Spleen (tissue), 11 donors: ENCODE measurements around the gene P3H2. TPM values are rescaled to one million over a fixed set of nuclear protein-coding genes. Genes with fewer than 3 reads are reported as not detected.

Experiments
- DNase-seq: peaks from one replicate; pipeline ENCODE4 v3.0.0-alpha.2; 2020
- H3K27ac ChIP-seq, 8 donors: fragments of 200-600 bp; sonication (generic) in 7 of 8; 1 replicate in 4 of 8; 2 replicates in 4 of 8; pipeline versions ENCODE4 v1.5.0 to v1.8.0; 2016 to 2021; ENCODE audit warnings: inconsistent platforms in 4 of 8, mild to moderate bottlenecking in 4 of 8, moderate library complexity in 1 of 8
- H3K27me3 ChIP-seq, 7 donors: fragments of 200-600 bp; sonication (generic) in 6 of 7; replicated peaks in 1 of 7; 1 replicate in 4 of 7; 2 replicates in 3 of 7; pipeline versions ENCODE4 v1.5.0 to v1.8.0; 2016 to 2021; ENCODE audit warnings: inconsistent platforms in 3 of 7, mild to moderate bottlenecking in 1 of 7
- H3K36me3 ChIP-seq, 6 donors: fragments of 200-600 bp; sonication (generic) in 5 of 6; 1 replicate in 4 of 6; 2 replicates in 2 of 6; pipeline versions ENCODE4 v1.5.0 to v1.8.0; 2016 to 2021; ENCODE audit warnings: inconsistent platforms in 2 of 6
- H3K4me1 ChIP-seq, 6 donors: fragments of 200-600 bp; sonication (generic) in 5 of 6; 1 replicate in 3 of 6; 2 replicates in 3 of 6; pipeline versions ENCODE4 v1.5.0 to v1.8.0; 2016 to 2021; ENCODE audit warnings: inconsistent platforms in 3 of 6
- H3K4me3 ChIP-seq, 8 donors: fragments of 200-600 bp; sonication (generic) in 7 of 8; 1 replicate in 4 of 8; 2 replicates in 4 of 8; pipeline versions ENCODE4 v1.5.0 to v1.8.0; 2016 to 2021; ENCODE audit warnings: inconsistent platforms in 4 of 8, mild to moderate bottlenecking in 4 of 8, moderate library complexity in 2 of 8
- H3K9me3 ChIP-seq, 8 donors: fragments of 200-600 bp; sonication (generic) in 7 of 8; 1 replicate in 4 of 8; 2 replicates in 4 of 8; pipeline versions ENCODE4 v1.5.0 to v1.8.0; 2016 to 2021; ENCODE audit warnings: inconsistent platforms in 4 of 8
- POLR2A ChIP-seq, 3 donors: fragments of 450-650 bp; IDR thresholded peaks; one replicate each; pipeline ENCODE4 v1.5.1; 2017; ENCODE audit warnings: antibody characterized with exemption in 3 of 3, mild to moderate bottlenecking in 1 of 3
- POLR2AphosphoS5 ChIP-seq, 3 donors: sonication (generic); formaldehyde crosslinking; IDR thresholded peaks; one replicate each; pipeline ENCODE4 v1.5.1; 2017; ENCODE audit warnings: antibody characterized with exemption in 3 of 3
- WGBS, 5 donors: extraction: QIAGEN DNeasy Blood & Tissue Kit in 3 of 5; methylation state at CpG; one replicate each; pipeline versions ENCODE4 v1.1.5 to v1.1.7; 2013 to 2018; 5-methylcytosine and 5-hydroxymethylcytosine counted together
- intact Hi-C: fragments of 100-400 bp; cut with DNase I; formaldehyde crosslinking; loops from one replicate; pipeline ENCODE4 v1.15.0; 2023; ENCODE audit warnings: low total_unique reads
- polyA plus RNA-seq, 3 donors: library from polyadenylated mRNA; stranded (reverse); fragments of 200-250 nt; gene quantifications; one replicate each; pipeline ENCODE4 v1.2.1, GENCODE V29; 2013
- total RNA-seq, 7 donors: library from RNA; depleted of rRNA in 3 of 7; stranded (reverse); fragments of >200 nt in 3 of 7; fragmentation: NEBNext Ultra II Directional in 4 of 7; extraction: Animal tissue kit (Norgen Biotek cat#: 25700) in 4 of 7; gene quantifications; one replicate each; pipeline versions ENCODE4 v1.1.0 to v1.2.1, GENCODE V29; 2016 to 2021
- TF ChIP-seq, protein P1 (sequence below), 11 experiments: fragments of 200-600 bp in 7 of 11; fragments of 450-650 bp in 4 of 11; sonication (generic) in 4 of 11; IDR thresholded peaks in 8 of 11; conservative IDR thresholded peaks in 3 of 11; 1 replicate in 7 of 11; 2 replicates in 4 of 11; pipeline versions ENCODE4 v1.4.0 to v1.8.0; 2016 to 2021; ENCODE audit warnings: antibody characterized with exemption in 11 of 11, inconsistent platforms in 4 of 11, mild to moderate bottlenecking in 1 of 11
- donor health status: healthy with polysubstance abuse.
- donor health status: DM: no; HTN: no; CAD: no; lungs with moderate emphysema.
- donor health status: DM: no; HTN: no; CAD: no.
- donor health status: Bipolar disorder and iron deficiency.
- donor health status: healthy.
- donor health status: DM: no; HTN: no; CAD: no.
- donor health status: DM: yes; HTN: yes; CAD: no.

Gene P3H2
- total and polyA plus RNA-seq, 10 donors, result 7.7 to 155 (median 79.2) TPM

DNA sequence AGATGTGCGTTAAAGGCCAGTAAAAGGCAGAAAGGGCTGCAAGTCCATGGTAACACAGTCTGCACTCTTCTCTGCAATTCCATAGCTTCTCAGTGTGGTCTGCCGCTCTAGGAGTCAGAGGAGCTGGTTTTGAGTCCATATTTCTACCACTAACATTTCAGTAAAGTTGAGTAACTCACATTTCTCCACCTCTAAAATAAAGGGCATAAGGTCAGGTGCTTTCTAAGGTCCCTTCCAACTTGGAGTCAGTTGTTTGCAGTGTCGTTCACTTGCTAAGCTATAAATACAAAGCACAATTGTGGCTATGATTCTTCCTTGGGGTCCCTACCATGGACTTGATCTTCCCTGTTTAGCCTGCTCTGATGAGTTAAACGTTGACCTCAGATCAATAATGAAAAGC is 171.1 kb downstream of the P3H2 start:
- 81 to 88% (median 84%) methylated on average over 4 of the region's 4 CpGs for WGBS, 5 donors
- Histone ChIP-seq H3K36me3 (no peaks in the 10 kb centered on the region), H3K9me3 (no peaks in the 10 kb centered on the region), H3K27ac (no peak overlapping the region), H3K4me3 (no peak overlapping the region), H3K4me1 (no peaks in the 10 kb centered on the region), H3K27me3 (peaks cover 0 to 9% (median 0%) of the 10 kb centered on the region in 7 donors)
- no peak for DNase-seq
- no peak for TF ChIP-seq POLR2AphosphoS5 (IDR thresholded peaks at IDR 0.05)
- TF ChIP-seq, protein P1, sequence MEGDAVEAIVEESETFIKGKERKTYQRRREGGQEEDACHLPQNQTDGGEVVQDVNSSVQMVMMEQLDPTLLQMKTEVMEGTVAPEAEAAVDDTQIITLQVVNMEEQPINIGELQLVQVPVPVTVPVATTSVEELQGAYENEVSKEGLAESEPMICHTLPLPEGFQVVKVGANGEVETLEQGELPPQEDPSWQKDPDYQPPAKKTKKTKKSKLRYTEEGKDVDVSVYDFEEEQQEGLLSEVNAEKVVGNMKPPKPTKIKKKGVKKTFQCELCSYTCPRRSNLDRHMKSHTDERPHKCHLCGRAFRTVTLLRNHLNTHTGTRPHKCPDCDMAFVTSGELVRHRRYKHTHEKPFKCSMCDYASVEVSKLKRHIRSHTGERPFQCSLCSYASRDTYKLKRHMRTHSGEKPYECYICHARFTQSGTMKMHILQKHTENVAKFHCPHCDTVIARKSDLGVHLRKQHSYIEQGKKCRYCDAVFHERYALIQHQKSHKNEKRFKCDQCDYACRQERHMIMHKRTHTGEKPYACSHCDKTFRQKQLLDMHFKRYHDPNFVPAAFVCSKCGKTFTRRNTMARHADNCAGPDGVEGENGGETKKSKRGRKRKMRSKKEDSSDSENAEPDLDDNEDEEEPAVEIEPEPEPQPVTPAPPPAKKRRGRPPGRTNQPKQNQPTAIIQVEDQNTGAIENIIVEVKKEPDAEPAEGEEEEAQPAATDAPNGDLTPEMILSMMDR (IDR thresholded peaks at IDR 0.05 in 8 of 11, conservative IDR thresholded peaks at IDR 0.05 in 3 of 11), result no peak
- no peak for TF ChIP-seq POLR2A (IDR thresholded peaks at IDR 0.05)
- intact Hi-C loops, result no loop called here

DNA sequence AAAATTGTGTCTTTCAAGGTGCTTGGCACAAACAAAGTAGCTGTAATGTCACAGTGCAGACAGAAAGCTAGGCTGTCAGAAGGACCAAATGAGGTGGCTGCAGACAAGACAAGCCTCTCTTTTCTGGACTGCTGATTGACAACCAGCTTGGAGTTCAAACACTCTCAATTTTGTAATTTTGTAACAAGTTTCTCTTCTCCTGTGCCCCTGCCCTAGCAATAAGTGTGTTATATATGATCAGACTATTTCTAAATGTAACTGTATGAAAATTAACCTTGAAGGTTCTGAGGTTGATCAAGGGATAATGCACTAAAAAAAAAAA is 172.0 kb downstream of the P3H2 start:
- TF ChIP-seq POLR2AphosphoS5 (IDR thresholded peaks at IDR 0.05) (no peak), POLR2A (IDR thresholded peaks at IDR 0.05) (no peak)
- TF ChIP-seq, protein P1 (IDR thresholded peaks at IDR 0.05 in 8 of 11, conservative IDR thresholded peaks at IDR 0.05 in 3 of 11), result no peak
- peaks cover 0 to 9% (median 0%) of the 10 kb centered on the region in 7 donors for H3K27me3 ChIP-seq
- H3K9me3 ChIP-seq, result no peaks in the 10 kb centered on the region
- no peaks in the 10 kb centered on the region for H3K4me1 ChIP-seq
- H3K4me3 ChIP-seq, result no peak overlapping the region
- intact Hi-C loops, result no loop called here
- no peaks in the 10 kb centered on the region for H3K36me3 ChIP-seq
- no peak for DNase-seq
- H3K27ac ChIP-seq, result no peak overlapping the region

DNA sequence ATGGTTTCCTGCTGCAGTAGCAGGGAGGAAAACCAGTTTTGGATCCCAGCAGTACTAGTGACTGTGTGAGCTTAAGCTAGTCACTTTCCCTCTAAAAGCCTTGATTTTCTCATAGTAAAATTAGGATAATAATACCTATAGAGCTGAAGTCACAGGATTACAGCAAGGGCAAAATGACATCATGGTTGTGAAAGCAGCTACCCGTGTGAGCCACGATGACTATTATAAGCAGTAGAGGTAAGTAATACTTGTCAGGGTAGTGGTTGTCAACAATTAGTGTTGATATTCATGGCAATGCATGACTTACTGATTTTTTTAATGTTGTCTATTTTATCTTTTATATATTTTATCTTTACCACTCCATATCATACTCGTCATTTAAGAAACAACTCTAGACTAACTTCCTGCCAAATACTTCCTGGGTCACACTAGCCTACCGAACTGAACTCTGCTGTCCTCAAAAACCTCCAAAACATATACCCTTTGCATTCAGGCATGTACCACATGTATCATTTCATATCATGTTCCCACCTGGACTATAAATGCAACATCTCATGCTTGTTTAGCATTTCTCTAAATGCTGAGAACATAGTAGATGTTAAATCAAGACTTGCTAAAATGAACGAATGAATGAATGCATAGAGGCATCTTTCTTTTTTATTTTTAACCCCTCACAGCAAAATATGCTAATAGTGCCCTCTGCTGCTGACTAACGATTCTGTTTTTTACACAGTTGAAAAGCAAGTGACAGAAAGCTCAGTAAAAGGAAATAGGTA is 172.6 kb downstream of the P3H2 start:
- DNase-seq, result no peak
- intact Hi-C loops, result no loop called here
- Histone ChIP-seq H3K36me3 (no peaks in the 10 kb centered on the region), H3K27me3 (peaks cover 0 to 9% (median 0%) of the 10 kb centered on the region in 7 donors), H3K9me3 (no peaks in the 10 kb centered on the region), H3K4me3 (no peak overlapping the region), H3K27ac (no peak overlapping the region), H3K4me1 (no peaks in the 10 kb centered on the region)
- WGBS, 5 donors, result 29 to 42% (median 30%) methylated on average over 6 of the region's 6 CpGs
- TF ChIP-seq POLR2AphosphoS5 (IDR thresholded peaks at IDR 0.05) (no peak), POLR2A (IDR thresholded peaks at IDR 0.05) (no peak)
- TF ChIP-seq, protein P1 (IDR thresholded peaks at IDR 0.05 in 8 of 11, conservative IDR thresholded peaks at IDR 0.05 in 3 of 11), result peak in 3 of 11 experiments; percentile 17 to 30 (median 26)

DNA sequence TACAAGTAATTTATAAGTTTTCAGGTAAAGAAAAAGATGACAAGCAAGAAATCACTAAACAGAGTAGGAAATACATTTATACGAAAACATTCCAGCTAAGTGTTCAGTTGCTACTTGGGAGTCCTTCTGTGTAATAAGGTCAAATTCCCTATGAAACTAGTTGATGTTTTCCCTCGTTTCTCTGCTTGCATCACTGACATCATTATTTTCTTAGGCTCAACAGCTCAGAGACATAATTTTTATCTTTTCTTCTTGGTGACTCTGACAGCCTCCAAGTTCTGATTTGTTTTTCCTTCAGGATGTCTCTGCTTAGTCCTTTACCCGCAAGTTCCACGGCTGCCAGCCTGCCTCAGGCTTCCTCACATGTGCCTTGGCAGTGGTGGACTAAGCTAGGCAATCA is 173.6 kb downstream of the P3H2 start:
- no peak overlapping the region for H3K4me3 ChIP-seq
- H3K36me3 ChIP-seq, result no peaks in the 10 kb centered on the region
- no peaks in the 10 kb centered on the region for H3K4me1 ChIP-seq
- intact Hi-C loops, result no loop called here
- no peaks in the 10 kb centered on the region for H3K9me3 ChIP-seq
- 61 to 79% (median 76%) methylated on average over 4 of the region's 4 CpGs for WGBS, 5 donors
- TF ChIP-seq POLR2A (IDR thresholded peaks at IDR 0.05), result no peak
- no peak for TF ChIP-seq POLR2AphosphoS5 (IDR thresholded peaks at IDR 0.05)
- TF ChIP-seq, protein P1 (IDR thresholded peaks at IDR 0.05 in 8 of 11, conservative IDR thresholded peaks at IDR 0.05 in 3 of 11), result no peak
- no peak for DNase-seq
- H3K27ac ChIP-seq, result no peak overlapping the region
- H3K27me3 ChIP-seq, result peaks cover 0 to 9% (median 0%) of the 10 kb centered on the region in 7 donors
